Endothelial cell of hepatic sinusoid (primary cell): ENCODE results near the gene SCN4A.
"Not testable (repeated sequence)": the region's sequence is repeated elsewhere in the genome, so short reads cannot be mapped to it uniquely, and the experiment has no call there.

Experiments used
- in situ Hi-C: cut with HindIII; loops from 2 replicates; pipeline ENCODE4 v1.10.0; 2017; ENCODE audit warnings: low sequenced_read_pairs

The SCN4A gene

DNA sequence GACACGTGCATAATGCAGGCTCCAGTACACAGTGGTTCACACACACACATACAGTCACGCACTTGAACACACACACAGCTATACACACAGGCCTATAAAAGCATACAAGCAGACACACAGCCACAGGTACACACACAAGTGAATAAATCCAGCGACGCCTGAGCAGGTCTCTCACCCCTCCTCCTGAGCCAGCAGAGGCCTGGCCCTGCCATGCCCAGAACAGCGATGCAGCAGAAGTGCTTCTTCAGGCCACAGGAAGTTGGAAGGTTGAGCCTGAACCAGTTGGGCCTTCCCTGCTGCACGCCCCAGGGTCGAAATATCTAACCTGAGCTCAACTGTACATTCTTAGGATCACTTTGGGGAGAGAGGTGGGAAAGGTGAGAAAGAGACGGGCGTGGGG lies 33.3 kb downstream of the SCN4A start:
- in situ Hi-C loops = no loop called here

- in situ Hi-C loops = no loop called here
Measured at GRCh38 chr17:63937920-63938319, 34.8 kb downstream of the SCN4A start.

GRCh38 chr17:63937319-63937718 lies 35.4 kb downstream of the SCN4A start:
- in situ Hi-C loops = no loop called here

- in situ Hi-C loops = no loop called here
Measured at GRCh38 chr17:63934183-63935112, 38.3 kb downstream of the SCN4A start.

- in situ Hi-C loops = no loop called here
Measured at GRCh38 chr17:63933598-63933997, 39.1 kb downstream of the SCN4A start.

GRCh38 chr17:63932721-63933120 lies 40.0 kb downstream of the SCN4A start:
- in situ Hi-C loops = no loop called here

GRCh38 chr17:63931981-63932561 lies 40.6 kb downstream of the SCN4A start, which contains the start of gene CD79B:
TSS of gene CD79B (minus strand) at chr17:63932331. CDS start at chr17:63932261, 70 bp downstream.
- in situ Hi-C loops = no loop called here

DNA sequence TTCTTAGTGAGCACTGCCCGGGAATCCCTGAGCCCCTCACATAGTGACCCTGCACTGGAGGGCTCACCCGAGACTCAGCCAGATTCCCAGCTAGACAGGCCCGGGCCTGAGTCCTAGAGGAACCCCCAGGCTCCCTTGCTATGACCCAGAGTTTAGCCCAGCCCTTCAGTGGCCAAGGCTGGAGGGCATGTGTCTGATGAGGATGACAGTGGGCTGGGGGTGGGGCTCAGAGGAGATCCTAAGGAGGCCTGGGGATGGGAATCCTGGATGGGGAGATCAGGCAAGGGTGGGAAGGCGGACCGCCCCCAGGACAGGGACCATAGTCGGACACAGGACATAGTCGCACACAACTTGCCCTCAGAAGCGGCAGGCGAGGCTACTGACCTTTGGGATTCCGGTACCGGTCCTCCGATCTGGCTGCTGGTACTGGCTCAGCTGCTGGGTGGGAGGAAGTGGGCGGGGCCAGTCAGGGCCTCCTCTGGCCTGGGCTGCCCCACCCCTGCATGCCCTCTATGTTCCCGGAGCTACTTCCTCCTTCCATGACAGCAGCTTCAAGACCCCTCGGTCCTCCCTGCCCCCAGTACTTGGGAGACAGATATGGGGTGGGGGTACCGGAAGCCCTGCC lies 41.7 kb downstream of the SCN4A start:
- in situ Hi-C loops = no loop called here

GRCh38 chr17:63929860-63930766 lies 42.6 kb downstream of the SCN4A start:
- in situ Hi-C loops = loop anchor here (5.0 kb wide), 3 partner anchors 62 to 147 kb away; no protein-coding TSS in a partner anchor

DNA sequence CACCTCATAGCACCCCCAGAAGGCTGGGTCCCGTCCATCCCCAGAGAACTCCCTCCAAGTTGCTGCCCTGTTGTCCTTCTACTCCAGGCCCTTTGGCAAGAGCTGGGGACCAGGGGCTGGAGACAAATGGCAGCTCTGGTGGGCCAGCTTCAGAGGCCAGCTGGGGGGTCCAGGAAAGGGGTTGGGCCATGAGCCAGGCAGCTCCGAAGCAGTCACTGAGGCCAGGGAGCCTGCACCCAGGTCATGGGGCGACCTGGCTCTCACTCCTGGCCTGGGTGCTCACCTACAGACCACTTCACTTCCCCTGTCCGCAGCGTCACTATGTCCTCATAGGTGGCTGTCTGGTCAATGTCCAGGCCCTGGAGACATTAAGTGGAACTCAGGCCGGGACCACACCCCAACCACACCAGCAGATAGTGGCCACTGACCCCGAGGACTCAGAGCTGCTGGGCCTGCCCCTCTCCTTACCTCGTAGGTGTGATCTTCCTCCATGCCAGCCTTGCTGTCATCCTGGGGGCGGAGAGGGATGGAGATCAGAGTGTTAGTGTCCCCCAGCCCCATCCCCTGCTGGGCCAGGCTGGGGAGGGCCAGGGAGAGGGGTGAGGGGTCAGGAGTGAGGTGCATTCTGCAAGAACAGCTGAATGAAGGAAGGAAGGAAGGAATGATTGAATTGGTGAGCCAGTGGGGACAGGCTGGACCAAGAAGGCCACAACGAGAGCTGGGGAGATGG lies 43.6 kb downstream of the SCN4A start:
- in situ Hi-C loops = loop anchor here (5.0 kb wide), 3 partner anchors 63 to 148 kb away; no protein-coding TSS in a partner anchor

GRCh38 chr17:63928172-63928666 lies 44.5 kb downstream of the SCN4A start:
- in situ Hi-C loops = loop anchor here (5.0 kb wide), 3 partner anchors 64 to 149 kb away; no protein-coding TSS in a partner anchor

GRCh38 chr17:63927464-63928171 lies 45.1 kb downstream of the SCN4A start:
- in situ Hi-C loops = loop anchor here (5.0 kb wide), 3 partner anchors 65 to 150 kb away; no protein-coding TSS in a partner anchor

GRCh38 chr17:63926164-63926563 lies 46.6 kb downstream of the SCN4A start:
- in situ Hi-C loops = loop anchor here (5.0 kb wide), 3 partner anchors 66 to 151 kb away; no protein-coding TSS in a partner anchor

DNA sequence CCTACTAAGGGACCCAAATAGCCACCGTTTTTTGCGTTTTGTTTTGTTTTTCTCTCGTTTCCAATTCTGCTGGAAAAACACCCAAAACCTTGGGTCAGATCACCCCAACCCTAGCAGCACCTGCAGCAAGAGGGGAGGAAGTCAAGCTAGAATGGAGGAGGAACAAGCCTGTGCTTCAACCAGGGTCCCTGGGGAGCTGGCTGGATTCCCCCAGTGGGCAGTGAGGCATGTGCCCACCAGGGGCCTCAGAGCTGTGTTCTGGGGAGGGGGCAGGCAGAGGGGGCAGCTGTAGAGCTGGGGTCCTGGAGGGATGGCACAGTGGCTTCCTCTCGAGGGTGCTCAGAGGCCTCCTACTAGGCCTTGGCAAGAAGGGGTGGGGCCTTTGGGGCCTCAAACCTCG lies 47.1 kb downstream of the SCN4A start:
- in situ Hi-C loops = loop anchor here (5.0 kb wide), 3 partner anchors 67 to 152 kb away; no protein-coding TSS in a partner anchor

DNA sequence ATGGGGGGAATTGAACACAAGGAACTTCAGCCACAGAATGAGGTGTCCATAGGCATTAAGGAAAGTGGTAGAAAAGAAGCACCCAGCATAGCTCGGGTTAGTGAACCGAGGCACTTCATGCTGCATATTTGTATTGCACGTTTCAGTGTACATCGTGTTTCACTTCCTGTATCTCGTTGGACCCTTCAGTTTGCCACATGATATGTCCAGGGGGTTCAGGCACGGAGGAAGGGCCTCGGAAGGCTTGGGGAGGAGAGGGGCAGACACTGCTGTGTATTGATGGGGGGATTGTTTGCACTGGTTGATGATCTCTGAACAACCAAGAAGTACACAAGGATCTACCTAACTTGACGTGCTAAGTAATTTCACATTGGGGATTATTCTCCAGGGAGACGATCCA lies 50.3 kb downstream of the SCN4A start:
- in situ Hi-C loops = not testable (repeated sequence)

DNA sequence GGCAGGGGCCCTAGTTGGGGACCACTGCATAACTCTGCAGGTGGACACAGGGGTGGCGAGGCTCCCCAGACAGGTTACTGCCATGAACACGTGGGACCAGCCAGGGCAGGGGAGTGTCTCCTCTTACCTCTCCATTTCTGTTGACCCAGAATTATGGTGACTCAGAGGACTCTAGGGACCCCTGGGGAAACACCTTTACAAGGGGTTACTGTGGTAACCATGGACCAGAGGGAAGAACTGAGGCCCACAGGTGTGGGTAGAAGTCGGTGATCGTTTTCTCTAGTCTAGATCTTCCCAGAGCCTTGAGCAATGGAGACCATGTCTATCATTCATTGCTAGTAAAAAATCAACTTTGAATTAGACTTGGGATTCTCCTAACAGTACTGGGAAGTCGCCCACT lies 51.9 kb downstream of the SCN4A start:
- in situ Hi-C loops = not testable (repeated sequence)

DNA sequence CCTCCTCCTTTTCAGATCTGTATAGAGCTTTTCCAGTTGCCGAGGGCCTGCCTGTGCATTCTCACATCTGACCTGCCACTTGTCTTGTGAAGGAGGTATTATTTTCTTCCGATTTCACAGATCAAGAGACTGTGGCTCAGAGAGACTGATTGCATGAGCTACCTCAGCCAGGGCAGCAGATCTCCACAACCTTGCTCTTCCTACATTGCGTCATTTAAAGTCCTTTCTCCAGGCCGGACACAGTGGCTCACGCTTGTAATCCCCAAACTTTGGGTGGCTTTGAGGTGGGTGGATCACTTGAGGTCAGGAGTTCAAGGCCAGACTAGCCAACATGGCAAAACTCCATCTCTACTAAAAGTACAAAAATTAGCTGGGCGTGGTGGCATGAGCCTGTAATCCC lies 52.7 kb downstream of the SCN4A start:
- in situ Hi-C loops = not testable (repeated sequence)

GRCh38 chr17:63919311-63919723 lies 53.4 kb downstream of the SCN4A start:
- in situ Hi-C loops = no loop called here
